HEK293 (cell line): Measurements from ENCODE around the gene TTC12.

Source experiments
- CTCF ChIA-PET: fragments of 350-600 bp; formaldehyde crosslinking; extraction: SDS; loops from one replicate; lab custom pipeline; 2021; ENCODE audit warnings: antibody characterized with exemption; lab: Yijun Ruan, JAX
- POLR2A ChIA-PET: fragments of 300-600 bp; formaldehyde crosslinking; extraction: SDS; loops from one replicate; lab custom pipeline; 2020; ENCODE audit warnings: antibody characterized with exemption, inconsistent platforms; lab: Yijun Ruan, JAX
- H3K27ac ChIP-seq: fragments of 200-500 bp; sonication (Bioruptor generic); 2 replicates; pipeline ENCODE4 v1.5.1; 2014; ENCODE audit warnings: low read depth, low read length, control low read depth, inconsistent platforms; ENCODE audit errors: extremely low read depth
- H3K36me3 ChIP-seq, 2 experiments: fragments of 200-500 bp in 1 of 2; sonication (Bioruptor generic) in 1 of 2; 1 replicate in 1 of 2; 2 replicates in 1 of 2; pipeline ENCODE4 v1.5.1; 2014 to 2017; ENCODE audit warnings: inconsistent platforms in 2 of 2, low read length in 2 of 2; ENCODE audit not compliant: control insufficient read depth in 2 of 2, insufficient read depth in 1 of 2
- H3K4me1 ChIP-seq: fragments of 200-500 bp; sonication (Bioruptor generic); 2 replicates; pipeline ENCODE4 v1.5.1; 2014; ENCODE audit warnings: mild to moderate bottlenecking, low read length, inconsistent platforms; ENCODE audit not compliant: control insufficient read depth, insufficient read depth
- H3K4me3 ChIP-seq: 2 replicates; pipeline ENCODE4 v1.5.1; 2011; ENCODE audit warnings: low read depth, mild to moderate bottlenecking, control low read depth, low read length, moderate library complexity
- H3K9me3 ChIP-seq: fragments of 200-500 bp; sonication (Bioruptor generic); 2 replicates; pipeline ENCODE4 v1.5.1; 2014; ENCODE audit warnings: low read depth, low read length, inconsistent platforms; ENCODE audit not compliant: control insufficient read depth, insufficient read depth
- BCL11A ChIP-seq: fragments of 450-650 bp; formaldehyde crosslinking; IDR thresholded peaks from 2 replicates; pipeline ENCODE4 v1.5.1; 2016; ENCODE audit warnings: low read depth, missing biosample characterization, missing genetic modification characterization
- FEZF1 ChIP-seq: fragments of 450-650 bp; formaldehyde crosslinking; IDR thresholded peaks from 2 replicates; pipeline ENCODE4 v1.5.1; 2016; ENCODE audit warnings: missing biosample characterization, missing genetic modification characterization
- OVOL3 ChIP-seq: fragments of 450-650 bp; formaldehyde crosslinking; IDR thresholded peaks from 2 replicates; pipeline ENCODE4 v1.5.1; 2016; ENCODE audit warnings: missing biosample characterization, missing genetic modification characterization
- RBAK ChIP-seq: fragments of 450-650 bp; formaldehyde crosslinking; IDR thresholded peaks from 2 replicates; pipeline ENCODE4 v1.5.1; 2016; ENCODE audit warnings: missing biosample characterization, missing genetic modification characterization
- SCRT1 ChIP-seq: fragments of 450-650 bp; formaldehyde crosslinking; IDR thresholded peaks from 2 replicates; pipeline ENCODE4 v1.5.1; 2016; ENCODE audit warnings: missing biosample characterization, missing genetic modification characterization, borderline replicate concordance
- ZNF132 ChIP-seq: fragments of 450-650 bp; formaldehyde crosslinking; IDR thresholded peaks from 2 replicates; pipeline ENCODE4 v1.5.1; 2017; ENCODE audit warnings: missing biosample characterization, missing genetic modification characterization, borderline replicate concordance
- ZNF18 ChIP-seq: fragments of 450-650 bp; formaldehyde crosslinking; IDR thresholded peaks from 2 replicates; pipeline ENCODE4 v1.5.1; 2016; ENCODE audit warnings: missing biosample characterization, missing genetic modification characterization
- ZNF398 ChIP-seq: fragments of 450-650 bp; formaldehyde crosslinking; IDR thresholded peaks from 2 replicates; pipeline ENCODE4 v1.5.1; 2017; ENCODE audit warnings: missing biosample characterization, missing genetic modification characterization
- ZNF423 ChIP-seq: fragments of 450-650 bp; formaldehyde crosslinking; IDR thresholded peaks from 2 replicates; pipeline ENCODE4 v1.5.1; 2016; ENCODE audit warnings: missing biosample characterization, missing genetic modification characterization
- ZNF561 ChIP-seq: fragments of 450-650 bp; IDR thresholded peaks from 2 replicates; pipeline ENCODE4 v1.5.1; 2018; ENCODE audit warnings: missing biosample characterization, missing genetic modification characterization, borderline replicate concordance
- ZNF670 ChIP-seq: fragments of 450-650 bp; formaldehyde crosslinking; IDR thresholded peaks from 2 replicates; pipeline ENCODE4 v1.5.1; 2016; ENCODE audit warnings: missing biosample characterization, missing genetic modification characterization, low read depth
- ZSCAN18 ChIP-seq: fragments of 450-650 bp; formaldehyde crosslinking; IDR thresholded peaks from 2 replicates; pipeline ENCODE4 v1.5.1; 2016; ENCODE audit warnings: missing biosample characterization, missing genetic modification characterization

Gene TTC12

GRCh38 chr11:113356203-113356602 lies 41.8 kb downstream of the TTC12 start (continued):
- TF ChIP-seq ZNF18 (tag by site-specific recombination) (no peak), SCRT1 (tag by site-specific recombination) (no peak), ZNF561 (tag by site-specific recombination) (no peak), ZNF132 (no peak)

GRCh38 chr11:113363406-113363805 lies 49.0 kb downstream of the TTC12 start:
- Histone ChIP-seq H3K27ac (no peak overlapping the region), H3K4me3 (no peak overlapping the region), H3K36me3 (peaks cover 0 to 77% of the 10 kb centered on the region in 2 experiments; a peak in 1 of 3 replicates), H3K9me3 (no peaks in the 10 kb centered on the region), H3K4me1 (no peaks in the 10 kb centered on the region)
- POLR2A ChIA-PET: no interaction called here
- CTCF ChIA-PET: no interaction called here
- TF ChIP-seq ZNF398 (tag by site-specific recombination): no peak

GRCh38 chr11:113363996-113364641 lies 49.7 kb downstream of the TTC12 start:
- no peaks in the 10 kb centered on the region for H3K9me3 ChIP-seq
- no peak overlapping the region for H3K27ac ChIP-seq
- TF ChIP-seq OVOL3 (tag by site-specific recombination) (no peak), RBAK (tag by site-specific recombination) (no peak), BCL11A (no peak)
- no peaks in the 10 kb centered on the region for H3K4me1 ChIP-seq
- H3K36me3 ChIP-seq: peaks cover 0 to 71% of the 10 kb centered on the region in 2 experiments; a peak in 1 of 3 replicates
- POLR2A ChIA-PET: no interaction called here
- CTCF ChIA-PET: interaction anchor here (0.6 kb wide), 1 partner anchor 74 kb away, joined by 7 read pairs; no protein-coding TSS in a partner anchor
- no peak overlapping the region for H3K4me3 ChIP-seq

- peaks cover 0 to 56% of the 10 kb centered on the region in 2 experiments; a peak in 1 of 3 replicates for H3K36me3 ChIP-seq
- CTCF ChIA-PET: no interaction called here
- no peaks in the 10 kb centered on the region for H3K4me1 ChIP-seq
- no peak overlapping the region for H3K4me3 ChIP-seq
- H3K27ac ChIP-seq: no peak overlapping the region
- no peak for TF ChIP-seq FEZF1 (tag by site-specific recombination)
- no peak for TF ChIP-seq ZNF423 (tag by site-specific recombination)
- no peak for TF ChIP-seq ZNF670
- no peak for TF ChIP-seq ZSCAN18 (tag by site-specific recombination)
- POLR2A ChIA-PET: no interaction called here
- no peaks in the 10 kb centered on the region for H3K9me3 ChIP-seq
Measured at GRCh38 chr11:113365895-113366294, 51.5 kb downstream of the TTC12 start.
